ENCODE results near the gene SPEG. TPM values are rescaled to one million over a fixed set of nuclear protein-coding genes. Genes with fewer than 3 reads are reported as not detected.

SPEG gene
- total and polyA plus RNA-seq, 4 experiments from 2014 or later: 0.15 to 9.0 (median 4.5) TPM

DNA sequence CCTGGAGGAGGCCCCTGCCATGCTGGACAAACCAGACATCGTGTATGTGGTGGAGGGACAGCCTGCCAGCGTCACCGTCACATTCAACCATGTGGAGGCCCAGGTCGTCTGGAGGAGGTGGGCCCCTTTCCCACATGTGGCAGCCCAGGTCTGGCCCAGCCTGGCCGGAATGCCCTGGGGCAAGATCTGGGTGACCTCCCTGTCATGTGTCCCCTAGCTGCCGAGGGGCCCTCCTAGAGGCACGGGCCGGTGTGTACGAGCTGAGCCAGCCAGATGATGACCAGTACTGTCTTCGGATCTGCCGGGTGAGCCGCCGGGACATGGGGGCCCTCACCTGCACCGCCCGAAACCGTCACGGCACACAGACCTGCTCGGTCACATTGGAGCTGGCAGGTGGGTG, 38.9 kb downstream of the SPEG start:
- no peaks in the 10 kb centered on the region for H3K27me3 ChIP-seq (ENCODE audit: insufficient read depth, low read length)
- DNase-seq: peak in 1 of 5 donors; percentile 19
- Mint-ChIP-seq H3K9me3 (peaks cover 0 to 2% (median 0%) of the 10 kb centered on the region in 8 donors), H3K4me1 (peaks cover 0 to 6% (median 5%) of the 10 kb centered on the region in 4 donors), H3K27me3 (peaks cover 0 to 12% of the 10 kb centered on the region in 2 donors), H3K36me3 (no peaks in the 10 kb centered on the region), H3K4me3 (no peak overlapping the region), H3K27ac (no peak overlapping the region)
- intact Hi-C loops (cut with micrococcal nuclease): no loop called here
- ChIA-PET POLR2A (ENCODE audit: partially characterized antibody) (no interaction called here), CTCF (ENCODE audit: partially characterized antibody) (interaction anchor here (1.2 to 10.5 kb wide), 3 partner anchors 22 to 56 kb away, joined by 3 to 57 read pairs (median 4); a partner anchor contains a TSS)
- H3K36me3 ChIP-seq (ENCODE audit: insufficient read depth, low read length): no peaks in the 10 kb centered on the region
- no peak overlapping the region for H3K27ac ChIP-seq (ENCODE audit: low read depth, low read length)
- no peak overlapping the region for H3K4me3 ChIP-seq (ENCODE audit: low read length in 2 of 2)
- H3K9me3 ChIP-seq (ENCODE audit: control insufficient read depth in 1 of 2, low read length in 2 of 2): no peaks in the 10 kb centered on the region
- no peaks in the 10 kb centered on the region for H3K4me1 ChIP-seq (ENCODE audit: insufficient read depth, low read length)

DNA sequence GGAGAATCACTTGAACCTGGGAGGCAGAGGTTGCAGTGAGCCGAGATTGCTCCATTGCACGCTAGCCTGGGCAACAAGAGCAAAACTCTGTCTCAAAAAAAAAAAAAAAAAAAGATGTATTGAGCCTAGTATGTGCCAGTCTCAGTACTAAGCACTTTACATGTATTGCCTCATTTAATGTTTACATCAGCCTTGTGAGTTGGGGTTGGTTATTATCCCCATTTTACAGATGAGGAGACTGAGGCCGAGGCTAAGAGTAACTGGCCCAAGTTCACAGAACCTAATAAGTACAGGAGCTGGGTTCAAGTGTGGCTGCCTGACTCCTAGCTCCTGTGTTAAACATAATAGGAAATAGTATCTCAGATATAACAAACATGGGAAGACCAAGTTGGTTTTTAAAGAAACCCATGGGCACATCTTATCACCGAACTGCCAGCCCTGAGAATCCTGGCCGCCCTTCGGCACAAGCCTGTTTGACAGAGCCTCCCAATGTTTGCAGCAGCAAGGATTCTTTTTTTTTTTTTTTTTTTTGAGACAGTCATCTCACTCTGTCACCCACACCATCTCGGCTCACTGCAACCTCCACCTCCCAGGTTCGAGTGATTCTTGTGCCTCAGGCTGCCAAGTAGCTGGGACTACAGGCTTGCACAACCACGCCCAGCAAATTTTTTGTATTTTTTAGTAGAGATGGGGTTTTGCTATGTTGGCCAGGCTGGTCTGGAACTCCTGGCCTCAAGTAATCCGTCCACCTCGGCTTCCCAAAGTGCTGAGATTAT, 39.8 kb downstream of the SPEG start:
- H3K36me3 ChIP-seq (ENCODE audit: insufficient read depth, low read length): no peaks in the 10 kb centered on the region
- DNase-seq: peak in 1 of 5 donors; percentile 4
- no peaks in the 10 kb centered on the region for H3K4me1 ChIP-seq (ENCODE audit: insufficient read depth, low read length)
- H3K36me3 Mint-ChIP-seq: no peaks in the 10 kb centered on the region
- no peaks in the 10 kb centered on the region for H3K27me3 ChIP-seq (ENCODE audit: insufficient read depth, low read length)
- H3K9me3 ChIP-seq (ENCODE audit: control insufficient read depth in 1 of 2, low read length in 2 of 2): no peaks in the 10 kb centered on the region
- no peak overlapping the region for H3K4me3 Mint-ChIP-seq
- H3K9me3 Mint-ChIP-seq: peaks cover 0 to 2% (median 0%) of the 10 kb centered on the region in 8 donors
- ChIA-PET CTCF (ENCODE audit: partially characterized antibody) (interaction anchor here (0.7 to 10.5 kb wide), 5 partner anchors 21 to 130 kb away, joined by 3 to 57 read pairs (median 3); partner anchors contain the start of gene GMPPA), POLR2A (ENCODE audit: partially characterized antibody) (no interaction called here)
- H3K27ac ChIP-seq (ENCODE audit: low read depth, low read length): no peak overlapping the region
- no peak overlapping the region for H3K4me3 ChIP-seq (ENCODE audit: low read length in 2 of 2)
- intact Hi-C loops (cut with micrococcal nuclease): no loop called here
- H3K27me3 Mint-ChIP-seq: peaks cover 0 to 12% of the 10 kb centered on the region in 2 donors
- H3K4me1 Mint-ChIP-seq: peaks cover 0 to 6% (median 5%) of the 10 kb centered on the region in 4 donors
- no peak overlapping the region for H3K27ac Mint-ChIP-seq

DNA sequence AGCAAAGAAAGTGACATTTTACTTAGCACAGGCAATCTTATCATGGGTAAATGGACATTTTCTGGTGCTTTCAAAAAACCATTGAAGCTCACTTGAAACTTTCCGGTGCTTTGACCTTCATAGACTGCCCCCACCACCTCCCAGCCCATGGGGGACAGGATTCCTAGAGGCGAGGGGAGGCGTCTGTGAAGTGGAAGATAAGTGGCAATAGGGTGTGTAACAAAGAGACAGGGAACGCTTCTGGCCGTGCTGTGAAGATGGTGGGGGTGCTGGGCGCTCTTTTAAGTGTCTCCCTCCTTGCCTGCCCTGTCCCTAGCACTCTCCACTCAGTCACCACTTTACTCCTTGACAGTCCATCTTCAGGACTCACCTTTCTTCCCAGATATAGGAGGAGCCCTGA, 40.6 kb downstream of the SPEG start:
- no peaks in the 10 kb centered on the region for H3K4me1 ChIP-seq (ENCODE audit: insufficient read depth, low read length)
- no peak overlapping the region for H3K4me3 ChIP-seq (ENCODE audit: low read length in 2 of 2)
- ChIA-PET CTCF (ENCODE audit: partially characterized antibody) (interaction anchor here (0.7 to 10.5 kb wide), 3 partner anchors 24 to 54 kb away, joined by 3 to 57 read pairs (median 3); partner anchors contain the start of gene GMPPA), POLR2A (ENCODE audit: partially characterized antibody) (no interaction called here)
- Mint-ChIP-seq H3K4me3 (no peak overlapping the region), H3K4me1 (peaks cover 0 to 6% (median 5%) of the 10 kb centered on the region in 4 donors), H3K27me3 (peaks cover 0 to 12% of the 10 kb centered on the region in 2 donors), H3K27ac (no peak overlapping the region), H3K9me3 (peaks cover 0 to 2% (median 0%) of the 10 kb centered on the region in 8 donors), H3K36me3 (no peaks in the 10 kb centered on the region)
- no peaks in the 10 kb centered on the region for H3K36me3 ChIP-seq (ENCODE audit: insufficient read depth, low read length)
- intact Hi-C loops (cut with micrococcal nuclease): no loop called here
- no peak overlapping the region for H3K27ac ChIP-seq (ENCODE audit: low read depth, low read length)
- peak in 1 of 5 donors; percentile 19 for DNase-seq
- H3K9me3 ChIP-seq (ENCODE audit: control insufficient read depth in 1 of 2, low read length in 2 of 2): no peaks in the 10 kb centered on the region
- no peaks in the 10 kb centered on the region for H3K27me3 ChIP-seq (ENCODE audit: insufficient read depth, low read length)

DNA sequence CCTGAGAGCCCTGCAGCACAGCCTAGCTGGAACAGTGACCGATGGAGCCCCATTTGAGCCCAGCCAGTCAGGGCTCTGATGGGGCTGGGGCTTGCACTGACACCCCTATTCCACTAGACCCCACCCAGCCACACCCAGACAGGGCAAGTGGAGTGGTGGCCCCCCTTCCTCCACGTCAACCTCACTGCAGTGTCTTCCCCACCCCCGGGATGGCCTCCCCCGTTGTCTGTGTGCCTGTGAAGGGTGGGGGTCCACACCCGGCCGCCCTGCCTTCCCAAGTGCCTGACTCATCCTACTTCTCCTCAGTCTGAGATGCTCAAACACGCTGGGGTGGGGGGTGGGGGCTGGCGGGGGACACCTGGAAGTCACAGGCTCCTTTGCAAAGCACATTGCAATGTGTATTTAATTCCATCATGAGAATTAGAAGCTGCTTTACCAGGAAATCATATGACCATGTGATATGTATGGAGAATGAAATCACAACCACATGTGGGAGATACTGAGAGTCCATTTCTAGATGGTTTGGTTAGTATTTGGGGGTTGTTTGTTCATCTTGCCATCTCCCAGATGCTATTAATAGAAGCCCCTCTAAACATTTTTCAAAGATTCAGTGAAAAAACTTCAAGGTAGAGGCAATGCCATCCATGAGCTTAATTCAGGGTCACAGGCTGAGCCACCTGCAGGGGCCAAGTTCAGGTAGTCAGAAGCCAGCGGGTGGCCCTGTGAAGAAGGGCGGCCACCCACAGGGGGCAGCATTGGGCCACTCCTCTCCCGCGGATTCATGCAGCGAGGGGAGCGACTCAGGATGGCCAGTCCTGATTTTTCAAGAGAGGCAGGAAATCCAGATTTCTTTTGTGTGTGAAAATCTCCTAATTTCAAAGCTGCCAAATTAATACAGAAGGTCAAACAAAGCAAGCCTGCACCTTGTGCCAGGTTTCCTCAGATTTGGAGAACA, 41.3 kb downstream of the SPEG start:
- H3K27ac ChIP-seq (ENCODE audit: low read depth, low read length): no peak overlapping the region
- no peaks in the 10 kb centered on the region for H3K4me1 ChIP-seq (ENCODE audit: insufficient read depth, low read length)
- Mint-ChIP-seq H3K4me1 (peaks cover 0 to 6% (median 5%) of the 10 kb centered on the region in 4 donors), H3K36me3 (no peaks in the 10 kb centered on the region), H3K4me3 (no peak overlapping the region), H3K27ac (no peak overlapping the region), H3K27me3 (peaks cover 0 to 14% of the 10 kb centered on the region in 2 donors), H3K9me3 (peaks cover 0 to 2% (median 0%) of the 10 kb centered on the region in 8 donors)
- H3K27me3 ChIP-seq (ENCODE audit: insufficient read depth, low read length): no peaks in the 10 kb centered on the region
- no peak overlapping the region for H3K4me3 ChIP-seq (ENCODE audit: low read length in 2 of 2)
- ChIA-PET POLR2A (ENCODE audit: partially characterized antibody) (no interaction called here), CTCF (ENCODE audit: partially characterized antibody) (interaction anchor here (0.6 to 10.5 kb wide), 9 partner anchors 20 to 169 kb away, joined by 3 to 57 read pairs (median 3); a partner anchor contains a TSS)
- H3K36me3 ChIP-seq (ENCODE audit: insufficient read depth, low read length): no peaks in the 10 kb centered on the region
- intact Hi-C loops (cut with micrococcal nuclease): loop anchor here (1.0 kb wide), 1 partner anchor 54 kb away; no protein-coding TSS in a partner anchor
- peak in 4 of 5 donors; percentile 35 to 46 (median 40) for DNase-seq
- H3K9me3 ChIP-seq (ENCODE audit: control insufficient read depth in 1 of 2, low read length in 2 of 2): no peaks in the 10 kb centered on the region

DNA sequence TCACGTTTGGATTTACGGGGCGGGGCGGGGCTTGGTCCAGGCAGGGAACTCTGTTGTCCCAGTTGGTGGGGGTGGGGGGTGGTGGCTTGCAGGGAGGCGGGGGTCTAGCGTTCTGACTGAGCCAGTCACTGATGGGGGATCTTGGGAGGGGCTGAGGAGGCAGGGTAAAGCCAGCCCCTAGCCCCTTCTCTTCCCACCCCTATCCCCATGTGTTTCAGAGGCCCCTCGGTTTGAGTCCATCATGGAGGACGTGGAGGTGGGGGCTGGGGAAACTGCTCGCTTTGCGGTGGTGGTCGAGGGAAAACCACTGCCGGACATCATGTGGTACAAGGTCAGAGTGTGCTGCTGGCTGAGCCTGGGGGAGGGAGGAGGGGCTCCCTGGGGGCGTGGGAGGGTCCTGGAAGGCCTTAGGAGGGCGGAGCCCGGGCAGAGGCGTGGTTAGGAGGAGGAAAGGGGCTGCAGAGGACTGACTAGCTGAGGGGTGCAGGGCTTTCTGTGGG, 42.1 kb downstream of the SPEG start:
- Histone ChIP-seq H3K27ac (ENCODE audit: low read depth, low read length) (no peak overlapping the region), H3K9me3 (ENCODE audit: control insufficient read depth in 1 of 2, low read length in 2 of 2) (no peaks in the 10 kb centered on the region), H3K36me3 (ENCODE audit: insufficient read depth, low read length) (no peaks in the 10 kb centered on the region), H3K27me3 (ENCODE audit: insufficient read depth, low read length) (no peaks in the 10 kb centered on the region), H3K4me3 (ENCODE audit: low read length in 2 of 2) (no peak overlapping the region), H3K4me1 (ENCODE audit: insufficient read depth, low read length) (no peaks in the 10 kb centered on the region)
- H3K9me3 Mint-ChIP-seq: peaks cover 0 to 2% (median 0%) of the 10 kb centered on the region in 8 donors
- intact Hi-C loops (cut with micrococcal nuclease): loop anchor here (1.0 kb wide), 1 partner anchor 54 kb away; no protein-coding TSS in a partner anchor
- H3K36me3 Mint-ChIP-seq: no peaks in the 10 kb centered on the region
- H3K4me3 Mint-ChIP-seq: no peak overlapping the region
- peaks cover 0 to 6% (median 5%) of the 10 kb centered on the region in 4 donors for H3K4me1 Mint-ChIP-seq
- DNase-seq: peak in 1 of 5 donors; percentile 31
- peaks cover 0 to 14% of the 10 kb centered on the region in 2 donors for H3K27me3 Mint-ChIP-seq
- H3K27ac Mint-ChIP-seq: no peak overlapping the region
- ChIA-PET CTCF (ENCODE audit: partially characterized antibody) (interaction anchor here (0.6 to 10.5 kb wide), 8 partner anchors 19 to 168 kb away, joined by 3 to 57 read pairs (median 3); a partner anchor contains a TSS), POLR2A (ENCODE audit: partially characterized antibody) (no interaction called here)

DNA sequence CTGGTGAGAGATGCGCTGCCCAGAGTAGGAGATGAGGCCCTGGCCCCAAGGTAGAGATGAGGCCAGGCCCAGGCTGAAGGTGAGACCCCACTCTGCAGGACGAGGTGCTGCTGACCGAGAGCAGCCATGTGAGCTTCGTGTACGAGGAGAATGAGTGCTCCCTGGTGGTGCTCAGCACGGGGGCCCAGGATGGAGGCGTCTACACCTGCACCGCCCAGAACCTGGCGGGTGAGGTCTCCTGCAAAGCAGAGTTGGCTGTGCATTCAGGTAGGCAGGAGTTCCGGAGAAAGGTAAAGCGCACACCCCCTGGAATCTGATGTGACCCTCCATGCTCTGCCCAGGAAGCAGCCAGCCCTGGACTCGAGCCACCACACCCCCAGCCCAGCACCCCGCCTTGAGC, 42.5 kb downstream of the SPEG start:
- Mint-ChIP-seq H3K36me3 (no peaks in the 10 kb centered on the region), H3K27ac (no peak overlapping the region), H3K9me3 (peaks cover 0 to 2% (median 0%) of the 10 kb centered on the region in 8 donors), H3K4me3 (no peak overlapping the region), H3K4me1 (peaks cover 0 to 6% (median 5%) of the 10 kb centered on the region in 4 donors), H3K27me3 (peaks cover 4 to 19% of the 10 kb centered on the region in 2 donors)
- no peaks in the 10 kb centered on the region for H3K27me3 ChIP-seq (ENCODE audit: insufficient read depth, low read length)
- H3K4me1 ChIP-seq (ENCODE audit: insufficient read depth, low read length): no peaks in the 10 kb centered on the region
- no peaks in the 10 kb centered on the region for H3K36me3 ChIP-seq (ENCODE audit: insufficient read depth, low read length)
- intact Hi-C loops (cut with micrococcal nuclease): no loop called here
- H3K9me3 ChIP-seq (ENCODE audit: control insufficient read depth in 1 of 2, low read length in 2 of 2): no peaks in the 10 kb centered on the region
- POLR2A ChIA-PET (ENCODE audit: partially characterized antibody): no interaction called here
- H3K27ac ChIP-seq (ENCODE audit: low read depth, low read length): no peak overlapping the region
- CTCF ChIA-PET (ENCODE audit: partially characterized antibody): interaction anchor here (10.5 kb wide), 1 partner anchor 53 kb away, joined by 57 read pairs; no protein-coding TSS in a partner anchor
- H3K4me3 ChIP-seq (ENCODE audit: low read length in 2 of 2): no peak overlapping the region
- DNase-seq: peak in 1 of 5 donors; percentile 22
